MCF 10A (cell line): Measurements from ENCODE around the gene PTCD1. TPM values are rescaled to one million over a fixed set of nuclear protein-coding genes. Genes with fewer than 3 reads are reported as not detected.

Experiments used
- BruUV-seq: library from RNA; stranded (reverse); fragments of 400-500 nt; replicated peaks from 2 replicates; lab custom pipeline; 2021; lab: Mats Ljungman, UMichigan
- CTCF ChIA-PET: fragments of 300-600 bp; sonication (Branson Sonifier 250); formaldehyde crosslinking; extraction: SDS; loops from one replicate; lab custom pipeline; 2021; ENCODE audit warnings: antibody characterized with exemption, inconsistent platforms; lab: Yijun Ruan, JAX
- POLR2A ChIA-PET: fragments of 300-600, 350-650 bp; sonication (Branson Sonifier 250); formaldehyde crosslinking; extraction: SDS; loops from one replicate; lab custom pipeline; 2020; ENCODE audit warnings: antibody characterized with exemption, inconsistent platforms; lab: Yijun Ruan, JAX
- DNase-seq: peaks from one replicate; pipeline ENCODE4 v3.0.0-alpha.2; 2018; ENCODE audit not compliant: unreplicated experiment
- H3K27ac Mint-ChIP-seq: one replicate; pipeline ENCODE4 v1.8.0; 2022; ENCODE audit warnings: mild to moderate bottlenecking, low read depth, mixed read lengths; ENCODE audit not compliant: unreplicated experiment
- H3K27me3 Mint-ChIP-seq: one replicate; pipeline ENCODE4 v1.8.0; 2022; ENCODE audit warnings: mixed read lengths; ENCODE audit not compliant: insufficient read depth, unreplicated experiment
- H3K36me3 Mint-ChIP-seq: one replicate; pipeline ENCODE4 v1.8.0; 2022; ENCODE audit warnings: mild to moderate bottlenecking, moderate library complexity, mixed read lengths; ENCODE audit not compliant: insufficient read depth, unreplicated experiment
- H3K4me1 Mint-ChIP-seq: one replicate; pipeline ENCODE4 v1.8.0; 2022; ENCODE audit warnings: mixed read lengths; ENCODE audit not compliant: insufficient read depth, unreplicated experiment
- H3K4me3 Mint-ChIP-seq: one replicate; pipeline ENCODE4 v1.8.0; 2022; ENCODE audit warnings: mild to moderate bottlenecking, moderate library complexity, mixed read lengths; ENCODE audit not compliant: unreplicated experiment
- H3K9me3 Mint-ChIP-seq: one replicate; pipeline ENCODE4 v1.8.0; 2022; ENCODE audit warnings: mixed read lengths; ENCODE audit not compliant: unreplicated experiment
- CTCF ChIP-seq: fragments of 200-600 bp; IDR thresholded peaks from one replicate; pipeline ENCODE4 v1.8.0; 2022; ENCODE audit warnings: antibody characterized with exemption, mild to moderate bottlenecking; ENCODE audit not compliant: unreplicated experiment
- intact Hi-C: fragments of 100-400 bp; cut with micrococcal nuclease; formaldehyde crosslinking; loops from 2 replicates; pipeline ENCODE4 v1.14.1; 2022
- total RNA-seq: library from RNA; stranded (reverse); gene quantifications from 2 replicates; pipeline ENCODE4 v1.2.3, GENCODE V29; 2022

PTCD1 gene
- total RNA-seq, 1 experiment from 2014 or later: 4.9 TPM

DNA sequence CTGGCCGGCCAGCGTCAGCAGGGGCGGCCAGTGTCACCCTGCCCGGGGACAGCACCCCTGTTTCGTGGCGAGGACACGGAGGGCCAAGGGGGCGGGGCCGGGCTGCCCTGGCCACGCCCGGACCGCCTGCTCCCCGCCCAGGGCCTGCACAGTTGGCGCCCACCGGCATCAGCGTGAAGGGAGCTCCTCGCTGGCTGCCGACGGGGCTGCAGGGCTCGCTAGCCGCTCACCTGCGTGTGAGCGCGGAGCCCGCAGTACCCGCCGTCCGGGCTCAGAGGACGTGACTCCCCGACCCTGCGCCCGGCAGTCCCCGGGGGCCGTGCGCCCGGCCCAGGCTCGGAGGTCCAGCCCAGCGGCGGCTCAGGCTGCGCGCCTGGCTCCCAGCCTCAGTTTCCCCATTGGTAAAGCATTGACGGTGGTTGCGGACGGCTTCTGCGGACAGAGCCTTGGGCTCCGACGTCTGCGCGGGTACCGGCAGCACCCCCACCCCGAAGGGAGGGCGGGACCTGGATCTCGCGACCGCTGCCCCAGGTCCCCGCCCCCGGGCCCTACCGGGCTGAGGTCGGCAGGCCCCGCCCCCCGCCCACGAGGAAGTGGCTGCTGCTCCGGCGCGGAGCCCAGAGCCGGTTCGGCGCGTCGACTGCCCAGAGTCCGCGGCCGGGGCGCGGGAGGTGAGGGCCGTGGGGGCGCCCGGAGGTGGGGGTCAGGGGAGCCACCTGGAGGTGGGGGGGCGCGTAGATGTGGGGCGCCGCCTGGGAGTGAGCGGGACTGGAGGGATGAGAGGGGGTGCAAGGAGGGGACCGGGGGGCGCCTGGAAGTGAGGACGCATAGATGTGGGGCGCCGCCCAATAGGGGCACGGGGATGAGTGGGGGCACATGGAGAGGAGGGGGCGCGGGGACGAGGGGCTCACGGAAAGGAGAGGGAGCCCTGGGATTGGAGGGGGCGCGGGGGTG, 64.2 kb downstream of the PTCD1 start, which contains the start of gene ARPC1B:
Gene ARPC1B (plus strand): TSS at position 620 of the 954 bp plus-strand sequence. CDS start 10,985 bp downstream, outside the sequence.
- no peaks in the 10 kb centered on the region for H3K27me3 Mint-ChIP-seq
- intact Hi-C loops: no loop called here
- peaks cover 6% of the 10 kb centered on the region for H3K4me1 Mint-ChIP-seq
- H3K36me3 Mint-ChIP-seq: peaks cover 30% of the 10 kb centered on the region
- DNase-seq: peak; percentile 73
- no peaks in the 10 kb centered on the region for H3K9me3 Mint-ChIP-seq
- TF ChIP-seq CTCF: no peak
- H3K27ac Mint-ChIP-seq: peak within 1 kb of the TSS; percentile 39
- CTCF ChIA-PET: interaction anchor here (0.5 to 1.3 kb wide), 2 partner anchors 9 to 13 kb away, joined by 4 to 5 read pairs; no protein-coding TSS in a partner anchor
- POLR2A ChIA-PET: interaction anchor here (0.6 to 3.8 kb wide), 5 partner anchors 13 to 185 kb away, joined by 3 to 46 read pairs (median 3); partner anchors contain the start of genes BUD31 and PDAP1
- peak within 1 kb of the TSS; percentile 70 for H3K4me3 Mint-ChIP-seq
- no TSS peak for BruUV-seq

DNA sequence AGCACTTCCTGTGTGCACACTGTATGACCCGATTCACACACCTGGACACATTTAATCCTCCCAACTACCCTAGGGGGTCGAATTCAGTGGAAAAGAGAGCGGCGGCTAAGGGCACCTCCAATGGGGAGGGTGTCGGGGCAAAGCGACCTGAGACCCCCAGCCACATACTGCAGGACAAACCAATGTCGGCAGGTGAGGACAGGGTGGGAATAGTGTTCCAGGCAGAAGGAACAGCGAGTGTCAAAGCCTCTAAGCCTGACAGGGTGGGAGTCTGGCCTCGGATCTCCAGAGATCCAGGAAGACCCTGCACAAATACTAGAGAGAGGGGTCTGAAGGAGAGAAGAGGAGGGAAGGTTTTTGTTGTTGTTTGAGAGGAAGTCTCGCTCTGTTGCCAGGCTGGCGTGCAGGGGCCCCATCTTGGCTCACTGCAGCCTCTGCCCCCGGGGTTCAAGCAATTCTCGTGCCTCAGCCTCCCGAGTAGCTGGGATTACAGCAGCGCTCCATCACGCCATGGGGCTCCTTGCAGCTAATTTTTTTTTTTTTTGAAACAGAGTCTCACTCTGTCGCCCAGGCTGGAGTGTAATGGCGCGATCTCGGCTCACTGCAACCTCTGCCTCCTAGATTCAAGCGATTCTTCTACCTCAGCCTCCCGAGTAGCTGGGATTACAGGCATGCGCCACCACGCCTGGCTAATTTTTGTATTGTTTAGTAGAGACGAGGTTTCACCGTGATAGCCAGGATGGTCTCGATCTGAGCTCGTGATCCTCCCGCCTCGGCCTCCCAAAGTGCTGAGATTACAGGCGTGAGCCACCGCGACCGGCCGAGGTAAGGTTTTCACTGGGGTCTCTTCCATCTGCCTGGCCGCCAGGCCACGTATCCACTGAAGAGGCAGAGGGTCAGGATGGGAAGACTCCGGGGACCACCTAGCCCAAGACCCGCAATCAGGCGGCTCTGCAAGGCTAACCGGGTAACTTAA, 65.2 kb downstream of the PTCD1 start:
- Mint-ChIP-seq H3K27ac (no peak overlapping the region), H3K36me3 (peaks cover 26% of the 10 kb centered on the region), H3K9me3 (no peaks in the 10 kb centered on the region), H3K4me3 (peak overlapping the region; percentile 70), H3K27me3 (no peaks in the 10 kb centered on the region), H3K4me1 (peaks cover 5% of the 10 kb centered on the region)
- no peak for DNase-seq
- ChIA-PET CTCF (interaction anchor here (0.5 to 1.3 kb wide), 5 partner anchors 8 to 535 kb away, joined by 3 to 5 read pairs (median 3); no protein-coding TSS in a partner anchor), POLR2A (interaction anchor here (0.6 to 2.2 kb wide), 6 partner anchors 12 to 43 kb away, joined by 3 to 18 read pairs (median 3); partner anchors contain the start of genes BUD31 and PDAP1)
- BruUV-seq: no TSS peak
- no peak for TF ChIP-seq CTCF
- intact Hi-C loops: no loop called here

DNA sequence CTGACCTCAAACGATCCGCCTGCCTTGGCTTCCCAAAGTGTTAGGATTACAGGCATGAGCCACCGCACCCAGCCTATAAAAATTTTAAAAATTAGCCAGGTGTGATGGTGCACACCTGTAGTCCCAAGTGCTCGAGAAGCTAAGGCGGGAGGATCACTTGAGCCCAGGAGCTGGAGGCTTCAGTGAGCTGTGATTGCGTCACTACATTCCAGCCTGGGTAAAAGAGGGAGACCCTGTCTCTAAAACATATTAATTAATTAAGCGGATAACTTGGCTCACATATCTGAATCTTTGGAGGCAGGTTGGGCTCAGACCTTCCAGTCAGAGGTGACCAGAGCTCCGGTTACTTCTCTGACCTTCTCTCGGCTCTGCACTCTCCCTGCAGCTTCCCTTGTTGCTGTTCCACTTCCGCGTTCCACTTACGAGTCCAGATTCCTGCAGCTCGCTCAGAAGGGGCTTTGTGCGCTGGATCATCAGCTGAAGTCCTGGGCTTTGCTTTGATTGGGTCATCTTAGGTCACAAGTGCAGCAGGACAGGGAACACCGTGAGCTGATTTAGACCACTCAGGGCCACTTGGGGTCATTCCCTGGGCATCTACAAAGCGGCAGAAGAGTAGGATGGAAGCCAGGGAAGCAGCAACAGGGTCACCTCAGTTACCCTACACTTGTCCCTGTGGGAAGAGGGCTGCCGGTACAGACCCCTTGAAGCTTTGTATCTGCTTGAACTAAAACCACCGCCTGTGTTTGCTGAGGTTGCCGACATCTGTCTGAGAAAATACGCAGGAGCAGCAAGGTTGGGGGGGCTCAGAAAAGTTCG, 66.1 kb downstream of the PTCD1 start:
- peak overlapping the region; percentile 70 for H3K4me3 Mint-ChIP-seq
- ChIA-PET CTCF (interaction anchor here (0.6 to 0.9 kb wide), 6 partner anchors 13 to 534 kb away, joined by 3 read pairs; no protein-coding TSS in a partner anchor), POLR2A (interaction anchor here (0.7 to 2.2 kb wide), 4 partner anchors 36 to 127 kb away, joined by 3 to 18 read pairs (median 4); partner anchors contain the start of genes BUD31 and PDAP1)
- BruUV-seq: no TSS peak
- H3K27me3 Mint-ChIP-seq: no peaks in the 10 kb centered on the region
- no peak for TF ChIP-seq CTCF
- DNase-seq: no peak
- H3K4me1 Mint-ChIP-seq: peaks cover 5% of the 10 kb centered on the region
- H3K9me3 Mint-ChIP-seq: no peaks in the 10 kb centered on the region
- H3K36me3 Mint-ChIP-seq: peaks cover 19% of the 10 kb centered on the region
- intact Hi-C loops: no loop called here
- no peak overlapping the region for H3K27ac Mint-ChIP-seq
